ENCODE data around the gene LRRC40.

DNA sequence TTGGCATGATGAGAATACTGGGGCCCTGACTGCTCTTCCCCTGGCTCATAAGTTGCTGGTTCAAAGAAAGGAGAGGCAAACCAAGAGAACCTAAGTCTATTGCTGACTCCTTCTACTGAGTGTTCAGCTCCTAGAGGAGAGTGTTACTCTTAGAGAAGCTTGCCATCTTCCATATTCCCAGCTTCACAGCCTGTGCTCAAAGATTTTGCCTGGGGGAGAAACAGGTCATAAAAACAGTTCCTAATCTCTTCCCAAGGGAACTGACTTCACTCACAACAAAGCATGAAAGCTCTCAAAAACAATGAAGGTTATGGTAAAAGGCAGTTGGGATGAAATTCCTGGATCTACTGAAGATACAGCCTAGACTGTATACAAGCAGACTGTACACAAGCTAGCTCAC lies 37.1 kb downstream of the LRRC40 start:
- no peak for TF ChIP-seq POLR2AphosphoS5 (IDR thresholded peaks at IDR 0.05; ENCODE audit: low read depth, low read length)
- TF ChIP-seq POLR2A (IDR thresholded peaks at IDR 0.05; ENCODE audit: low read depth, low read length), result no peak

Data from GM12892 (cell line).